ENCODE measurements around the gene LRRC34.

- TF ChIP-seq CTCF (IDR thresholded peaks at IDR 0.05), result no peak
- no peak for TF ChIP-seq POLR2A (IDR thresholded peaks at IDR 0.05)
Observed at GRCh38 chr3:169841171-169841570, 28.5 kb upstream of the LRRC34 start.

Measured in heart left ventricle (tissue), 13 donors.